HEK293 (cell line): ENCODE results near the gene DOP1A.

Experiments
- CTCF ChIA-PET: fragments of 350-600 bp; formaldehyde crosslinking; extraction: SDS; loops from one replicate; lab custom pipeline; 2021; ENCODE audit warnings: antibody characterized with exemption; lab: Yijun Ruan, JAX
- POLR2A ChIA-PET: fragments of 300-600 bp; formaldehyde crosslinking; extraction: SDS; loops from one replicate; lab custom pipeline; 2020; ENCODE audit warnings: antibody characterized with exemption, inconsistent platforms; lab: Yijun Ruan, JAX
- H3K27ac ChIP-seq: fragments of 200-500 bp; sonication (Bioruptor generic); 2 replicates; pipeline ENCODE4 v1.5.1; 2014; ENCODE audit warnings: low read depth, low read length, control low read depth, inconsistent platforms; ENCODE audit errors: extremely low read depth
- H3K36me3 ChIP-seq, 2 experiments: fragments of 200-500 bp in 1 of 2; sonication (Bioruptor generic) in 1 of 2; 1 replicate in 1 of 2; 2 replicates in 1 of 2; pipeline ENCODE4 v1.5.1; 2014 to 2017; ENCODE audit warnings: inconsistent platforms in 2 of 2, low read length in 2 of 2; ENCODE audit not compliant: control insufficient read depth in 2 of 2, insufficient read depth in 1 of 2
- H3K4me1 ChIP-seq: fragments of 200-500 bp; sonication (Bioruptor generic); 2 replicates; pipeline ENCODE4 v1.5.1; 2014; ENCODE audit warnings: mild to moderate bottlenecking, low read length, inconsistent platforms; ENCODE audit not compliant: control insufficient read depth, insufficient read depth
- H3K4me3 ChIP-seq: 2 replicates; pipeline ENCODE4 v1.5.1; 2011; ENCODE audit warnings: low read depth, mild to moderate bottlenecking, control low read depth, low read length, moderate library complexity
- H3K9me3 ChIP-seq: fragments of 200-500 bp; sonication (Bioruptor generic); 2 replicates; pipeline ENCODE4 v1.5.1; 2014; ENCODE audit warnings: low read depth, low read length, inconsistent platforms; ENCODE audit not compliant: control insufficient read depth, insufficient read depth
- FEZF1 ChIP-seq: fragments of 450-650 bp; formaldehyde crosslinking; IDR thresholded peaks from 2 replicates; pipeline ENCODE4 v1.5.1; 2016; ENCODE audit warnings: missing biosample characterization, missing genetic modification characterization
- GLIS1 ChIP-seq: fragments of 450-650 bp; formaldehyde crosslinking; IDR thresholded peaks from 2 replicates; pipeline ENCODE4 v1.5.1; 2016; ENCODE audit warnings: missing biosample characterization, missing genetic modification characterization
- HOXA7 ChIP-seq: sonication (generic); formaldehyde crosslinking; IDR thresholded peaks from 2 replicates; pipeline ENCODE4 v1.8.1; 2022; ENCODE audit warnings: missing genetic modification reagents, borderline replicate concordance
- HOXD13 ChIP-seq: sonication (generic); formaldehyde crosslinking; IDR thresholded peaks from 2 replicates; pipeline ENCODE4 v1.8.0; 2022; ENCODE audit warnings: missing genetic modification reagents, borderline replicate concordance
- INSM2 ChIP-seq: fragments of 450-650 bp; formaldehyde crosslinking; IDR thresholded peaks from 2 replicates; pipeline ENCODE4 v1.5.1; 2016; ENCODE audit warnings: missing biosample characterization, missing genetic modification characterization
- PRDM10 ChIP-seq: fragments of 450-650 bp; formaldehyde crosslinking; IDR thresholded peaks from 2 replicates; pipeline ENCODE4 v1.5.1; 2016; ENCODE audit warnings: missing biosample characterization, missing genetic modification characterization
- ZBTB17 ChIP-seq: fragments of 450-650 bp; formaldehyde crosslinking; IDR thresholded peaks from 2 replicates; pipeline ENCODE4 v1.5.1; 2016; ENCODE audit warnings: missing biosample characterization, missing genetic modification characterization
- ZNF10 ChIP-seq: fragments of 450-650 bp; formaldehyde crosslinking; IDR thresholded peaks from 2 replicates; pipeline ENCODE4 v1.5.1; 2017; ENCODE audit warnings: missing biosample characterization, missing genetic modification characterization
- ZNF157 ChIP-seq: fragments of 450-650 bp; formaldehyde crosslinking; IDR thresholded peaks from 2 replicates; pipeline ENCODE4 v1.5.1; 2016; ENCODE audit warnings: missing biosample characterization, missing genetic modification characterization
- ZNF221 ChIP-seq: fragments of 450-650 bp; formaldehyde crosslinking; IDR thresholded peaks from 2 replicates; pipeline ENCODE4 v1.5.1; 2017; ENCODE audit warnings: missing biosample characterization, missing genetic modification characterization, borderline replicate concordance
- ZNF248 ChIP-seq: fragments of 450-650 bp; formaldehyde crosslinking; IDR thresholded peaks from 2 replicates; pipeline ENCODE4 v1.5.1; 2017; ENCODE audit warnings: missing biosample characterization, missing genetic modification characterization
- ZNF350 ChIP-seq: fragments of 450-650 bp; formaldehyde crosslinking; IDR thresholded peaks from 2 replicates; pipeline ENCODE4 v1.5.0; 2017; ENCODE audit warnings: missing biosample characterization, mild to moderate bottlenecking, missing genetic modification characterization
- ZNF37A ChIP-seq: fragments of 450-650 bp; IDR thresholded peaks from 2 replicates; pipeline ENCODE4 v1.5.1; 2018; ENCODE audit warnings: missing biosample characterization, missing genetic modification characterization
- ZNF521 ChIP-seq: fragments of 450-650 bp; formaldehyde crosslinking; IDR thresholded peaks from 2 replicates; pipeline ENCODE4 v1.5.1; 2017; ENCODE audit warnings: missing biosample characterization, mild to moderate bottlenecking, missing genetic modification characterization
- ZNF701 ChIP-seq: fragments of 450-650 bp; formaldehyde crosslinking; IDR thresholded peaks from 2 replicates; pipeline ENCODE4 v1.5.1; 2016; ENCODE audit warnings: missing biosample characterization, missing genetic modification characterization
- ZNF704 ChIP-seq: fragments of 450-650 bp; formaldehyde crosslinking; IDR thresholded peaks from 2 replicates; pipeline ENCODE4 v1.5.1; 2016; ENCODE audit warnings: missing biosample characterization, missing genetic modification characterization
- ZNF707 ChIP-seq: fragments of 450-650 bp; formaldehyde crosslinking; IDR thresholded peaks from 2 replicates; pipeline ENCODE4 v1.5.1; 2016; ENCODE audit warnings: missing biosample characterization, missing genetic modification characterization
- ZSCAN16 ChIP-seq: fragments of 450-650 bp; formaldehyde crosslinking; IDR thresholded peaks from 2 replicates; pipeline ENCODE4 v1.5.1; 2016; ENCODE audit warnings: missing biosample characterization, missing genetic modification characterization
- TF ChIP-seq, protein P1 (sequence below): fragments of 450-650 bp; formaldehyde crosslinking; IDR thresholded peaks from 2 replicates; pipeline ENCODE4 v1.5.1; 2016; ENCODE audit warnings: missing biosample characterization, missing genetic modification characterization

Gene DOP1A

GRCh38 chr6:83183082-83183828, 115.8 kb downstream of the DOP1A start:
- no peaks in the 10 kb centered on the region for H3K4me1 ChIP-seq
- no peak overlapping the region for H3K27ac ChIP-seq
- H3K9me3 ChIP-seq = no peaks in the 10 kb centered on the region
- TF ChIP-seq ZBTB17 (tag by site-specific recombination) = no peak
- H3K4me3 ChIP-seq = no peak overlapping the region
- peaks cover 46 to 94% of the 10 kb centered on the region in 2 experiments for H3K36me3 ChIP-seq
- POLR2A ChIA-PET = interaction anchor here (0.7 to 1.4 kb wide), 2 partner anchors 11 to 30 kb away, joined by 3 to 5 read pairs; no protein-coding TSS in a partner anchor
- CTCF ChIA-PET = interaction anchor here (0.8 to 2.0 kb wide), 3 partner anchors 32 to 276 kb away, joined by 3 to 6 read pairs (median 3); no protein-coding TSS in a partner anchor

GRCh38 chr6:83185096-83185495, 117.6 kb downstream of the DOP1A start:
- Histone ChIP-seq H3K9me3 (no peaks in the 10 kb centered on the region), H3K36me3 (peaks cover 38 to 97% of the 10 kb centered on the region in 2 experiments), H3K4me1 (no peaks in the 10 kb centered on the region), H3K4me3 (no peak overlapping the region), H3K27ac (no peak overlapping the region)
- TF ChIP-seq ZNF157 (tag by site-specific recombination) (no peak), FEZF1 (tag by site-specific recombination) (no peak), HOXD13 (CRISPR knock-in tag) (no peak), ZNF704 (tag by site-specific recombination) (no peak), ZNF707 (tag by site-specific recombination) (no peak), GLIS1 (tag by site-specific recombination) (no peak), ZNF37A (tag by site-specific recombination) (no peak), ZNF521 (tag by site-specific recombination) (no peak), ZNF701 (tag by site-specific recombination) (no peak), PRDM10 (tag by site-specific recombination) (no peak), ZNF221 (no peak), ZNF248 (tag by site-specific recombination) (no peak), ZNF350 (tag by site-specific recombination) (no peak), ZSCAN16 (tag by site-specific recombination) (no peak), INSM2 (no peak), HOXA7 (CRISPR knock-in tag) (no peak), ZNF10 (tag by site-specific recombination) (no peak)
- TF ChIP-seq, protein P1, sequence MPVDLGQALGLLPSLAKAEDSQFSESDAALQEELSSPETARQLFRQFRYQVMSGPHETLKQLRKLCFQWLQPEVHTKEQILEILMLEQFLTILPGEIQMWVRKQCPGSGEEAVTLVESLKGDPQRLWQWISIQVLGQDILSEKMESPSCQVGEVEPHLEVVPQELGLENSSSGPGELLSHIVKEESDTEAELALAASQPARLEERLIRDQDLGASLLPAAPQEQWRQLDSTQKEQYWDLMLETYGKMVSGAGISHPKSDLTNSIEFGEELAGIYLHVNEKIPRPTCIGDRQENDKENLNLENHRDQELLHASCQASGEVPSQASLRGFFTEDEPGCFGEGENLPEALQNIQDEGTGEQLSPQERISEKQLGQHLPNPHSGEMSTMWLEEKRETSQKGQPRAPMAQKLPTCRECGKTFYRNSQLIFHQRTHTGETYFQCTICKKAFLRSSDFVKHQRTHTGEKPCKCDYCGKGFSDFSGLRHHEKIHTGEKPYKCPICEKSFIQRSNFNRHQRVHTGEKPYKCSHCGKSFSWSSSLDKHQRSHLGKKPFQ (tag by site-specific recombination) = no peak
- ChIA-PET POLR2A (no interaction called here), CTCF (interaction anchor here (0.7 to 1.4 kb wide), 5 partner anchors 18 to 329 kb away, joined by 3 to 6 read pairs (median 4); partner anchors contain the start of gene DOP1A)
